HL-60/S4 treated with phorbol 12-myristate 13-acetate at 8.2 ng/mL for 4 days and 3 days (cell line): Measurements from ENCODE around the gene GTPBP8.

Experiments
- in situ Hi-C: fragments of 300-500 bp; cut with MboI; formaldehyde crosslinking; loops from 2 replicates; pipeline ENCODE4 v1.15.0; 2022; ENCODE audit warnings: low sequenced_read_pairs

Gene GTPBP8

DNA sequence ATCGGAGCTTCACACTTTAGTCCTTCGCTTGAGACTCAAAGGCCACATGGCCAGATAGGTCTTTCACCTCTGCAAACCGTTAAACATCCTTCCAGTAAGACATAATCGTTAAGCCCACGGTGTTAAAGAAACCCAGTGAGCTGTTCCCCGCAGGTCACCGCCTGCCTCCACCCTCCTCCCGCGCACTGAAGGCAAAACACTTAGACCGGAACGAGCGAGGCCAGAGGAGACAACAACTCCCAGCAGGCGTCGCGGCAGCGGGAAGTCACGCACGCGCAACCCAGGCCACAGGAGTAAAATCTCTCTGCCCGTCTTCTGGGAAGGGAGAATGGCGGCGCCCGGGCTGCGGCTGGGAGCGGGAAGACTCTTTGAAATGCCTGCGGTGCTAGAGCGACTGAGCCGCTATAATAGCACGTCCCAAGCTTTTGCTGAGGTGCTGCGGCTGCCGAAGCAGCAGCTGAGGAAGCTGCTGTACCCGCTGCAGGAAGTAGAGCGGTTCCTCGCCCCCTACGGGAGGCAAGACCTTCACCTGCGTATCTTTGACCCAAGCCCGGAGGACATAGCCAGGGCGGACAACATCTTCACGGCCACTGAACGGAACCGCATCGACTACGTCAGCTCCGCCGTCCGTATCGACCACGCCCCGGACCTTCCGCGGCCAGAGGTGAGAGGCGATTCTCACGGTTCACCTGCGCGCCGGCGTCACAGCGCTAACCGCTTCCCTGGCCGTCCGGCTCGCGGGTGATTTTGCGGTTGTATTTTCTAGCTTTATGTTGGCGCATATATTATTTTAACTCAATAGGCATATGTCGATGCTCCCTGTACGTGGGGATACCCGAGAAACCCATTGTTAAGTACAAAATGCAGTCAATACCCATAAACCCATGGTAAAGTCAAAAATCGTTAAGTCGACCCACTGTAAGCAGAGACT is at the start of gene GTPBP8:
Gene GTPBP8, plus strand, starts transcription at position 313 of the 931 bp plus-strand sequence. Its CDS starts 16 bp downstream, at position 329.
- in situ Hi-C loops, result loop anchor here (25.0 kb wide), 2 partner anchors 229 to 354 kb away; partner anchors contain the start of gene CCDC80

- in situ Hi-C loops, result no loop called here
Observed at GRCh38 chr3:112948346-112948838, 42.4 kb upstream of the GTPBP8 start.

DNA sequence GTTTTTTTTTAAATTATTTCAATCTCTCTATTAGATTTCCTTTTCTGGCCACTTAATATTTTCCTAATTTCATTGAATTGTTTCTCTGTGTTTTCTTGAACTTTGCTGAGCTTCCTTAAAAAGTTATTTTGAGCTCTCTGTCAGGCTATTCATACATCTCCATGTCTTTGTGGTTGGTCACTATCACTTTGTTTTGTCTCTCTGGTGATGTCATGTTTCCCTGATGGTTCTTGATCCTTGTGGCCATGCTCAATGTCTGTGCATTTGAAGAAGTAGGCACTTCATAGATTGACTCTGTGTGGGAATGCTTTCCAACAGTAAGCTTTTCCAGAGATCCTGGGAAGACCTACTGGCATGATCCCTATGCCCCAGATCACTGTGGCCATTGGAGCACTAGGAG is 34.4 kb upstream of the GTPBP8 start:
- in situ Hi-C loops, result no loop called here

- in situ Hi-C loops, result no loop called here
Observed at GRCh38 chr3:112958811-112959560, 31.8 kb upstream of the GTPBP8 start.

GRCh38 chr3:112963683-112964082 is 27.1 kb upstream of the GTPBP8 start:
- in situ Hi-C loops, result no loop called here

GRCh38 chr3:112965656-112966055 is 25.1 kb upstream of the GTPBP8 start:
- in situ Hi-C loops, result no loop called here

DNA sequence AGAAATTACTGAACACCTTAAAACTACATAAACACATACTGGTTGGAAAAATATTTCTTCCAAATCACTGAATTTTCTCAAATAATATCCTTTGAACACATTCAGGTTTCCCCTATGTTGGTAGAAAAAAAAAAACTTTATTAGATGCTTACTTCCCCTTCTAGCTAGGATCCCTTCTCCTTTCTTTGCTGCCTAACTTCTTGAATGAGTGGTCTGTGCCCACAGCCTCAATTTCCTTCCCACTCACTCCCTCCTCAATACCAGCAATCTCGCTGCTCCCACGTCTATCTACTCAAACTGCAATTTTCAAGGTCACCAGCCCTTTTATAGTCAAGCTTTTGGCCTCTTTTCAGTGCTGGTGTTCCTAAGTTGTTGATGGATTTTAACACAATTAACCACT is 24.2 kb upstream of the GTPBP8 start:
- in situ Hi-C loops, result no loop called here

GRCh38 chr3:112967425-112967824 is 23.4 kb upstream of the GTPBP8 start:
- in situ Hi-C loops, result no loop called here

GRCh38 chr3:112967828-112968227 is 23.0 kb upstream of the GTPBP8 start:
- in situ Hi-C loops, result no loop called here

GRCh38 chr3:112972158-112972557 is 18.6 kb upstream of the GTPBP8 start:
- in situ Hi-C loops, result no loop called here

- in situ Hi-C loops, result no loop called here
Observed at GRCh38 chr3:112973325-112974177, 17.2 kb upstream of the GTPBP8 start.

GRCh38 chr3:112974178-112974517 is 16.6 kb upstream of the GTPBP8 start:
- in situ Hi-C loops, result no loop called here

- in situ Hi-C loops, result loop anchor here (25.0 kb wide), 2 partner anchors 213 to 338 kb away; partner anchors contain the start of gene CCDC80
Observed at GRCh38 chr3:112974894-112975293, 15.9 kb upstream of the GTPBP8 start, which contains the start of gene CD200R1. Gene CD200R1, minus strand, starts transcription at chr3:112975103. Its CDS starts 246 bp downstream, at chr3:112974857.

DNA sequence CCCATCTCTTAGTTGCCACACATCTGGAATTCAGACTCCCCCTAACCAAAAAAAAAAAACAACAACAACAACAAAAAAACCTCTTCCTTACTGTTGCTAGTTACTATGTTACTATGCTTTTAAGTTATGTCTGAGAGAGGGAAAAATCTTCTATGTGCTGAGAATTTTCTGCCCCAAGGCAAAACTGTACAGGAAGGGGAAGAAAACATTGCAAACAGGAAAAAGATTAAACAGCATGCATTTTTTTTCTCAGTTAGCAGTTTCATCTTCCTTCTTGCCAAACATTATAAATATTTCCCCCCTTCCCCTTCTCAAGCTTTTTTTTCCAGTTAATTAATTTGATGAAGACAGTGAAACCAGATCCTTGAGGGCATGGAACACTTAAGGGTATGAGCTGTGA is 14.8 kb upstream of the GTPBP8 start:
- in situ Hi-C loops, result loop anchor here (25.0 kb wide), 2 partner anchors 214 to 339 kb away; partner anchors contain the start of gene CCDC80

DNA sequence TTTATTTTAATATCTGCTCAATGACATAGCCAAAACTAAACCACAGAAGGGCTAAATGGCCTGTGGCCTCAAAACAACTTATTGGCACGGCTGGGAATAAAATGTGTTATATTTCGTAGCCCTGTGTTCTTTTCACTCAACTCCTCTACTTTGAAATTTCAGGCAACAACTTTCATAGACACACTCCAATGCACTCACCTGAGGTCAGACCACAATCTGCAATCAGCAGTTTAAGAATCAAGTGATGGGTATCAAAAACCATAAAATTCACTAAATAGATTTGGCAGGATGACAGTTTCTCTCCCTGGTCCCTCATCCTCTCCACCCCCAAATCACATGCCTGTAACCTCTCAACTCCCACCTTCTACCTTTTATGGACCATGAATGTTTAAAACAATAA is 13.8 kb upstream of the GTPBP8 start:
- in situ Hi-C loops, result loop anchor here (25.0 kb wide), 2 partner anchors 215 to 340 kb away; partner anchors contain the start of gene CCDC80

DNA sequence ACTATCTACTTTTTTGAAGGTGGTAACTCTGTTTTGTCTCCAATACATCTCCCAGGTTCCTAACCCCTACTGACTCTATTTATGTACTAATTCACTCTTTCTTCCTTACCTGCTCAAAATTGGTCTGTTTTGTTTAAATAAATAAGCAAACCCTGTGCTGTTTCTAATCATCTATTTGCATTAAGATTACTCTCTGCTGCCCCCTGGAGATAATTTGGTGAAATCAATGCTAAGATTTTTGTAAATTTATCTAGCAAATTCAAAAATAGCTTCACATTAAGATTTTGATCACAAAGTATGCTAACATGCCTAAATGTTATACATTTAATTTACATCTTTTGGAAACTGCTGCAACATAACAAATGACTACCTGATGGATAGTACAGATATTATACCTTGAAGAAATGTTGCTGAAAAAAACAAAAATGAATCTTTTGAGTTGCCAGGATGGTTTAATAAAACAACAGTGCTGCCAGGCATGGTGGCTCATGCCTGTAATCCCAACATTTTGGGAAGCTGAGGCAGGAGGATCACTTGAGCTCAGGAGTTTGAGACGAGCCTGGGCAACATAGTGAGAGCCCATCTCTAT is 11.4 kb upstream of the GTPBP8 start:
- in situ Hi-C loops, result loop anchor here (25.0 kb wide), 2 partner anchors 217 to 342 kb away; partner anchors contain the start of gene CCDC80

GRCh38 chr3:112980080-112980479 is 10.7 kb upstream of the GTPBP8 start:
- in situ Hi-C loops, result loop anchor here (25.0 kb wide), 2 partner anchors 218 to 343 kb away; partner anchors contain the start of gene CCDC80

GRCh38 chr3:112982710-112983109 is 8.1 kb upstream of the GTPBP8 start:
- in situ Hi-C loops, result loop anchor here (25.0 kb wide), 2 partner anchors 220 to 345 kb away; partner anchors contain the start of gene CCDC80

DNA sequence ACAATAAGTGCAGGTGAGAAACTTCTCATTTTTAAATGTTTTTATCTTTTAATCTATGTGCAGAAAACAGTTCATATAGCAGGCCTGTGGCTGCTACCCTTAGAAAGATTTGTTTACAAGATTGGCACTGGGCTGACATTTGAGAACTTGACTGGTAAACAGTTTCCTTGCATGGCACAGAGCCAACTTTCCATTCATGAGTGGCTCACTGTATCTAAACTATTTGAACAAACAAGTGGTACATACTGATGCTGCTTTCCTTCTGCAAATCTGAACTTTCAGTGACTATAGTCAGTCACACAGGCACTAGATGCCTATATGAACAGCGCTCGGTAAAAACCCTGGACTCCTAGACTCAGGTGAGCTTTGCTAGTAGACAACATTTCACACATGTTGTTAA is 6.3 kb upstream of the GTPBP8 start:
- in situ Hi-C loops, result loop anchor here (25.0 kb wide), 2 partner anchors 222 to 347 kb away; partner anchors contain the start of gene CCDC80
